Measurements from ENCODE around the gene ATG3. TPM values are rescaled to one million over a fixed set of nuclear protein-coding genes. Genes with fewer than 3 reads are reported as not detected.

Gene ATG3
- total RNA-seq, 1 experiment from 2014 or later: 60.1 TPM

GRCh38 chr3:112610121-112610520 is 48.4 kb upstream of the ATG3 start (continued):
- TF ChIP-seq ZBTB43 (CRISPR knock-in tag; IDR thresholded peaks at IDR 0.05): no peak

GRCh38 chr3:112607863-112608262 is 46.1 kb upstream of the ATG3 start:
- Mint-ChIP-seq H3K9me3 (no peaks in the 10 kb centered on the region), H3K27me3 (ENCODE audit: low read depth) (no peaks in the 10 kb centered on the region), H3K27ac (no peak overlapping the region), H3K36me3 (no peaks in the 10 kb centered on the region), H3K4me1 (peaks cover 7% of the 10 kb centered on the region; the same call in 1 of the 2 replicates), H3K4me3 (no peak overlapping the region)
- DNase-seq (ENCODE audit: low spot score) (no peak), ATAC-seq (no peak)
- ChIA-PET POLR2A (interaction anchor here (0.6 kb wide), 1 partner anchor 899 kb away, joined by 5 read pairs; no protein-coding TSS in a partner anchor), CTCF (interaction anchor here (1.0 kb wide), 1 partner anchor 206 kb away, joined by 3 read pairs; no protein-coding TSS in a partner anchor)
- no peak for TF ChIP-seq ATF3 (CRISPR knock-in tag; conservative IDR thresholded peaks at IDR 0.05)
- TF ChIP-seq ZNF425 (CRISPR knock-in tag; conservative IDR thresholded peaks at IDR 0.05): no peak
- no peak for TF ChIP-seq GRHL2 (CRISPR knock-in tag; IDR thresholded peaks at IDR 0.05; ENCODE audit: insufficient replicate concordance, severe bottlenecking)
- TF ChIP-seq STAT6 (CRISPR knock-in tag; conservative IDR thresholded peaks at IDR 0.05; ENCODE audit: low read depth): no peak
- TF ChIP-seq ZNF232 (CRISPR knock-in tag; IDR thresholded peaks at IDR 0.05): no peak
- no peak for TF ChIP-seq TEAD1 (CRISPR knock-in tag; IDR thresholded peaks at IDR 0.05)
- TF ChIP-seq SMAD3 (CRISPR knock-in tag; IDR thresholded peaks at IDR 0.05; ENCODE audit: borderline replicate concordance): no peak
- no peak for TF ChIP-seq ZNF121 (CRISPR knock-in tag; IDR thresholded peaks at IDR 0.05)
- TF ChIP-seq FOXP1 (CRISPR knock-in tag; IDR thresholded peaks at IDR 0.05; ENCODE audit: borderline replicate concordance): no peak

- Mint-ChIP-seq H3K27ac (no peak overlapping the region), H3K36me3 (no peaks in the 10 kb centered on the region), H3K4me3 (no peak overlapping the region), H3K4me1 (0 out of 2 replicates have a peak, but pooled peaks cover 3% of the 10 kb centered on the region), H3K9me3 (no peaks in the 10 kb centered on the region), H3K27me3 (ENCODE audit: low read depth) (no peaks in the 10 kb centered on the region)
- POLR2A ChIA-PET: no interaction called here
- CTCF ChIA-PET: interaction anchor here (1.1 kb wide), 1 partner anchor 129 kb away, joined by 3 read pairs; no protein-coding TSS in a partner anchor
- TF ChIP-seq ZNF425 (CRISPR knock-in tag; conservative IDR thresholded peaks at IDR 0.05) (no peak), CDX4 (CRISPR knock-in tag; IDR thresholded peaks at IDR 0.05; ENCODE audit: borderline replicate concordance) (no peak)
- ATAC-seq (no peak), DNase-seq (ENCODE audit: low spot score) (no peak)
These were observed 44.3 kb upstream of the ATG3 start for GRCh38 chr3:112606098-112606497.
